ENCODE measurements around the gene OR1F1.
"Not testable (repeated sequence)": the region's sequence is repeated elsewhere in the genome, so short reads cannot be mapped to it uniquely, and the experiment has no call there.

Gene OR1F1

DNA sequence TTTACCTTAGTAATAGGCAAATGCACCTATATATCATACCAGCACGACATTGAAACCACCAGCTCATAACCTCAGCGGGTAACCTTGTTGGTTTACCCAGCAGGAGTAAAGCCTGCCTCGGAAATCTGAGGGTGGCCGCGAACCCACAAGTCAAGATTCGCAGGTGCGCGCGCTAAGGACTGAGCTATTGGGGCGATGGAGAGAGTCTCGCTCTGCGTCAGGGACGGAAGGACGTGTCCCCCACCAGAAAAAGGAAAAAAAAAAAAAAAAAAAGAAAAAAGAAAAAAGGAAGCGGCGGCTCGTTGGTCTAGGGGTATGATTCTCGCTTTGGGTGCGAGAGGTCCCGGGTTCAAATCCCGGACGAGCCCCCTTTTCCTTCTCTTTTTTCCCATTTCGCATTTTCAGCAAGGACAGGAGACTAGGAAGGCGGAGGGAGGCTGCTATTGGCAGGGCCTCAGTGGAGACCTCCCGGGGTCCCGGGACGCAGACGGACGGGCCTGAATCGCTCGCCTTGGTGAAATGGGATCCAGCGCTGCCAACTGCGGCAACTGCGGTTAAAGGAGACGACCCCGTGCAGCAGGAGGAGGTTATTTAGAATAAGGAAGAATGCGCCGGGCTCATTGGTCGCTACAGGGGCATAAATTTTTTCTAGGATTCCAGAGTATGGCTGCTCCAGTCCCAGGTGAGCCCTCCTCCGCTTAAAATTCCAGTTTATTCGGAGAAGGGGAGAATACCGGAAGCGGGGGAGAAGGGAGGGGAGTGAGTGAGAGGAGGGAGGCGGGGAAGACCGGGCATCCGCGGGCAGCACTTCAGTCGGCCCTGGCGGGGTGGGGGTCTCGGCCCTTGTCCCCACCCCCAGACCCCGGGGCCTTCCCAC, at the start of gene OR1F1:
Gene OR1F1 (plus strand): TSS at position 407 of the 877 bp plus-strand sequence.
- DNase-seq = peak in 1 of 2 experiments; percentile 48

DNA sequence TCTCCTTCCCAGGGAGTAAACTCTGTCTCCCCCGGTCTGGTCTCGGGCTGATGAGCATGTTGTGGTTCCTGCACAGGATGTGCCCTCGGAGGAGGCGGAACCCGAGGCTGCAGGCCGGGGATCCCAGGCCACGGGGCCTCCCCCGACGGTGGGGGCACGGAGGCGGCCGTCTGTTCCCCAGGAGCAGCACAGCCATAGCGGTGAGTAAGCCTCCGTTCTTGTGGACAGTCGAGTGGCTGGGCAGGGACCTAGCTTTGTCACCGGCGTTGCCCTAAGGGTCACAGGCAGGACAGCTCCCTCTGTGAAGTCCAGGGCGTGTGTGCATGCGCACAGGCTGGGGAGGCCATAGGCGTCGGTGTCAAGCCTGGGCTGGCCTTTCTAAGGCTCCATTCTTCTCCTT, 49.7 kb upstream of the OR1F1 start:
- DNase-seq = no peak

- no peak for DNase-seq
Measured at GRCh38 chr16:3138823-3139426, 49.1 kb upstream of the OR1F1 start.

DNA sequence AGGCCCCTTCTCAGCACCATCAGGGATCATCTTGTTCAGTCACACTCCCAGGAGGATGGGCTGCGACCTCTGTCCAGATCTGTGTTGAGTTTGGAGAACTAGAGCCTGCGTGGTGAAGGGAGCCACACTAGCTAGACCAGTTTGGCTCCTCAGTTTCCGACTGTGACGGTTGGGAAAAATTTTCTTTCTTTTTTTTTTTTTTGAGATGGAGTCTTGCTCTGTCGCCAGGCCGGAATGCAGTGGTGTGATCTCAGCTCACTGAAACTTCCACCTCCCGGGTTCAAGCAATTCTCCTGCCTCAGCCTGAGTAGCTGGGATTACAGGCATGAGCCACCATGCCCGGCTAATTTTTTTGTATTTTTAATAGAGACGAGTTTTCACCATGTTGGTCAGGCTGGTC, 48.4 kb upstream of the OR1F1 start:
- not testable (repeated sequence) for DNase-seq

DNA sequence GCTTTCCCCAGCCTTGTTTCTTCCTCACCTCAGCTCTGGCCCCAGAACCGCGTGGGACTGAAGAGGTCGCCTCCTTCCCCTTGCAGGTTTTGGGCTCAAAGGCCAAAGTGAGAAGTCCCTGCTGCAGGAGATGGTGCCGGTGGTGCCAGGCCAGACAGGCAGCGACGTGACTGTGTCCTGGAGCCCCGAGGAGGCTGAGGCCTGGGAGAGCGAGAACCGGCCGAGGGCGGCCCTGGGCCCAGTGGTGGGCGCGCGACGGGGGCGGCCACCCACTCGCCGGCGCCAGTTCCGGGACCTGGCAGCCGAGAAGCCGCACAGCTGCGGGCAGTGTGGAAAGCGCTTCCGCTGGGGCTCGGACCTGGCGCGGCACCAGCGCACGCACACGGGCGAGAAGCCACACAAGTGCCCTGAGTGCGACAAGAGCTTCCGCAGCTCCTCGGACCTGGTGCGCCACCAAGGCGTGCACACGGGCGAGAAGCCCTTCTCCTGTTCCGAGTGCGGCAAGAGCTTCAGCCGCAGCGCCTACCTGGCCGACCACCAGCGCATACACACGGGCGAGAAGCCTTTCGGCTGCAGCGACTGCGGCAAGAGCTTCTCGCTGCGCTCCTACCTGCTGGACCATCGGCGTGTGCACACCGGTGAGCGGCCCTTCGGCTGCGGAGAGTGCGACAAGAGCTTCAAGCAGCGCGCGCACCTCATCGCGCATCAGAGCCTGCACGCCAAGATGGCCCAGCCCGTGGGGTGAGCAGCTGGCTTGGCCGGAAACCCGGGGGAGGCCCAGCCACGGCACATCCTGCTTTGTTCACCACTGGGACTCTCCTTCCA, 47.2 kb upstream of the OR1F1 start:
- DNase-seq = no peak

DNA sequence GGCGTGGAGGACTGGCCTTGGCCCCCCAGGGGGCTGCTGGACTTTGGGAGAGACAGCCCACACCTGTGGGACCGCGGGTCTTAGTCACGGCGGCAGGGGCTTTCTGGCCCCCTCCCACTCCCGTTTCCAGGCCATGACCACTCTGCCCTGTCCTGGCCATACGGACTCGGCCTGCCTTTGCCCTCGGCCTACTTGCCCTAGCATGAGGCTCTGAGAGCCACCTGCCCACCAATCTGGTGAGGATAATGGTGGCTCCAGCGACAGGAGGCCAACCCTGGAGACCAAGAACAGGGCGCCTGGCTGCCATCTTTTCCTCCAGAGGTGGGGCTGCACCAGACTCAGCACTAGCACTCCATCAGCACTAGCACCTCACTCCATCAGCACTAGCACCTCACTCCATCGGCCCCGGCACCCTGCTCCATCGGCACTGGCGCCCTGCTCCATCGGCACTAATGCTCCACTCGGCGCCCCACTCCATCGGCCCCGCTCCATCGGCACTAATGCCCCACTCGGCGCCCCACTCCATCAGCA, 46.2 kb upstream of the OR1F1 start:
- DNase-seq = no peak

- no peak for DNase-seq
Measured at GRCh38 chr16:3142327-3142726, 45.7 kb upstream of the OR1F1 start.

DNA sequence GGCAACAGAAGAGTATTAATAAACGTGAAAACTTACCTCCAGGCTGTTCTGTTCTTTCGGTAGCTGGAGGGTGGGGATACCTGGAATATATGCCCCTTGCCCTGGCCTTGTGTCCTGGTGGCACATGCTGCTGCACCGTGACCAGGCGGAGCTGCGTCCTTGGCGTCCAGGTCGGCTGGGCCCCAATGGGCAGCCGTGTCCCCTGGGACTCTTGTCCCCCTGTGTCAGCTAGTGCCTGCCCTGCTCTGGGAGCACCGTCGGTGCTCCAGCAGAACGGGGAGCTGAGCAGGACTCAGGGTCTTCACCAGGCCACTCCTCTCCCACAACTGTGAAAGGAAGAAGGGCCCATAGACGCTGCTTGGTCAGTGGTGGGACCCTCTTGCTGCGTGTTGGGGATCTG, 45.2 kb upstream of the OR1F1 start:
- no peak for DNase-seq

DNA sequence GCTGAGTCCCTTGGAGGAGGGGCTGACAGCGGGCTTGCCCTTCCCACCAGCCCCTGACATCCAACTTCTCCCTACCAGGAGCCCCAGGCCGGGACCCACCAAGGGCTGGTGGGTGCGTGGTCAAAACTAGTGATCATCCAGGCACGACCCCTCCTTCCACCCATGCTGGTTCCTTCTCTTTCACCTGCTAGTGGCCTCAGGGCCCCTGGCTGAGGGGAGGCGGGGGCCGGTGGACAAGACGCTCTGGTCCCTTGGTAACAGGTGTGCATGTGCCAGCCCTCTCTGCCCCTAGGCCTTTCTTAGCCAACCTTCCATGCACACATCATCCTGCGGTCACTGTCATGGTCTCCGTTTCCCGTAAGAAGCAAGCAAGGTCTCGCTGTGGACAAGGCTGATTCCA, 44.8 kb upstream of the OR1F1 start:
- no peak for DNase-seq

DNA sequence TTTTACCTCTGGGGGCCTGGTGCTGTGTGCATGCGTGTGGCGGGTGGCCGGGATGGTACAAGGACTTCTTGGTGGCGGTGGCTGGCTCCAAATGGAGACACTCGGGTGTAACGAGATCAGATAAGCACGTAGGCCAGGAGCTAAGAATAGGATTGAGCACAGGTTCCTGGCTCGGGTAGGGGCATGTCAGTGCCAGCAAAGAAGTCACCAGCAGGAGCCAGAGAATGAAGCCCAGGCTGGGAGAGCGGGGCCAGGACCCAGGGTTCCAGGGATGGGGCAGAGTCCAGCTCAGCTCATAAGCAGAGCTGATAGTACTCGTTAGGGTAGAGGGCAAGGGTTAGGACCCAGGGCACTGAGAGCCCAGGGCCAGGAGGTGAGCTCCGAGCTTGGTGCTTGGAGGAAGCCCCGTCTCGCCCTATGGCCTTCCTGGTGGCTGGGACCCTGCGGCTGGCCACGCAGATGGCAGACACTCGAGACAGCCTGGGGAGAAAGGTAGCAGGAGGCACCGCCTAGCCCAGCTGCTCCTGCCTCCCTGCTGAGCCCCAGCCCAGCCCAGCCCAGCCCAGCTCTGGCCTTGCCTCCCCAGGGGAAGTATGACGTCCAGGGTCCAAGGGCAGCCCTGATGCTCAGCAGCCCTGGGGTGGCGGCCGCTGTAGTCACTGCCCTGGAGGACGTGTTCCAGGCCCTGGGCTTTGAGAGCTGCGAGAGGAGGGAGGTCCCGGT, 44.2 kb upstream of the OR1F1 start:
- DNase-seq = no peak

DNA sequence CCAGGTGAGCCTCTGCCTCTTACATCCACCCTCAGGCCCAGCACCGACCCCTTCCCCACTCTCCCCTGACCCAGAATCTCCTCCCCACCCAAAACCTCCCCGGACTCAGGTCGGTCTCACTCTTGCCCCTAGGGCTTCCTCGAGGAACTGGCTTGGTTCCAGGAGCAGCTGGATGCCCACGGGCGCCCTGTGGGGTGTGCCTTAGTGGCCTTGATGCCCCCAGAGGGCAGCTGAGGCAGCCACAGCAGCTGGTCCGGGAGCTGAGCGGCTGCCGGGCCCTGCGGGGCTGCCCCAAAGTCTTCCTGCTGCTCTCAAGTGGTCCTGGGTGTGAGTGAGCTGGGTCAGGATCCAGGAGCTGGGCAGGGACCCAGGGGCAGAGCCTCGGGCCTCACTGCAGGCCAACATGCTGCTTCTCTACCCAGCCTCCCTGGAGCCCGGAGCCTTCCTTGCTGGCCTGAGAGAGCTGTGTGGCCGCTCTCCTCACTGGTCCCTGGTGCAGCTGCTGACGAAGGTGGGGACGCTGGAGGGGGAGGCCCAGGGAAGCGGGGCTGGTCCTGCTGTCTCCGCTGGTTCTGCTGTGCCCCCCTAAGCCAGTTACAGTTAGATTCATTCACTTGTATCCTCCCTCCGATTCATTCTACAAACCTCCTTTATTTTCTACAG, 43.6 kb upstream of the OR1F1 start:
- no peak for DNase-seq

GRCh38 chr16:3145151-3145550, 42.9 kb upstream of the OR1F1 start:
- no peak for DNase-seq

DNA sequence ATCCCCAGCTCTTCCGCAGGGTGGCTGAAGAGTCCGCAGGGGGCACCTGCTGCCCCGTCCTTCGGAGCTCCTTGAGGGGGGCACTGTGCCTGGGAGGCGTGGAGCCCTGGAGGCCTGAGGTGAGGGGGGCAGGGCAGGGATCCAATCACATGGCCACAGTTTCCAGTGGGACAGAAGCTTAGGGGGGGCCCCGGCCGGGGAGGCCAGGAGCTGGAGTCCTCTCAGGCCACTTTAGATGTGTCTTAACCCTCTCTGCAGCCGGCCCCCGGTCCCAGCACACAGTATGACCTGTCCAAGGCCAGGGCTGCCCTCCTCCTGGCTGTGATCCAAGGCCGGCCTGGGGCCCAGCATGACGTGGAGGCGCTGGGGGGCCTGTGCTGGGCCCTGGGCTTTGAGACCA, 42.3 kb upstream of the OR1F1 start:
- no peak for DNase-seq

- DNase-seq = no peak
Measured at GRCh38 chr16:3147046-3147756, 40.8 kb upstream of the OR1F1 start.

DNA sequence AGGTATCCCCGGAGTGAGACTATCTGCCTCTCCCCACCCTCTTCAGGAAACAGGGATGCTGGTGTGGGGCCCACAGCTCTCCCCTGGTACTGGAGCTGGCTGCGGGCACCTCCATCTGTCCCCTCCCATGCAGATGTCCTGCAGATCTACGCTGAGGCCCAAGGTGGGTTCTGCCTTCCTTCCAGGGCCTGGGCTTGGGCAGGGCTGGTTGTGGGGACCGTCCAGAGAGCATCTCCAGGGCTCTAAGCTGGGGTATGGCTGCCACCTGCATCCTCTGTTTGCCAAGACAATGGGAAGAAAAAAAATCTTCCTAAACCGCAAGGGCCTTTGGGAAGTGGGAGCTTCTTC, 40.3 kb upstream of the OR1F1 start:
- no peak for DNase-seq

- no peak for DNase-seq
Measured at GRCh38 chr16:3148256-3149192, 39.5 kb upstream of the OR1F1 start.

- no peak for DNase-seq
Measured at GRCh38 chr16:3149193-3149530, 38.8 kb upstream of the OR1F1 start.

- peak in 1 of 2 experiments; percentile 36 for DNase-seq
Measured at GRCh38 chr16:3149630-3150345, 38.2 kb upstream of the OR1F1 start.

DNA sequence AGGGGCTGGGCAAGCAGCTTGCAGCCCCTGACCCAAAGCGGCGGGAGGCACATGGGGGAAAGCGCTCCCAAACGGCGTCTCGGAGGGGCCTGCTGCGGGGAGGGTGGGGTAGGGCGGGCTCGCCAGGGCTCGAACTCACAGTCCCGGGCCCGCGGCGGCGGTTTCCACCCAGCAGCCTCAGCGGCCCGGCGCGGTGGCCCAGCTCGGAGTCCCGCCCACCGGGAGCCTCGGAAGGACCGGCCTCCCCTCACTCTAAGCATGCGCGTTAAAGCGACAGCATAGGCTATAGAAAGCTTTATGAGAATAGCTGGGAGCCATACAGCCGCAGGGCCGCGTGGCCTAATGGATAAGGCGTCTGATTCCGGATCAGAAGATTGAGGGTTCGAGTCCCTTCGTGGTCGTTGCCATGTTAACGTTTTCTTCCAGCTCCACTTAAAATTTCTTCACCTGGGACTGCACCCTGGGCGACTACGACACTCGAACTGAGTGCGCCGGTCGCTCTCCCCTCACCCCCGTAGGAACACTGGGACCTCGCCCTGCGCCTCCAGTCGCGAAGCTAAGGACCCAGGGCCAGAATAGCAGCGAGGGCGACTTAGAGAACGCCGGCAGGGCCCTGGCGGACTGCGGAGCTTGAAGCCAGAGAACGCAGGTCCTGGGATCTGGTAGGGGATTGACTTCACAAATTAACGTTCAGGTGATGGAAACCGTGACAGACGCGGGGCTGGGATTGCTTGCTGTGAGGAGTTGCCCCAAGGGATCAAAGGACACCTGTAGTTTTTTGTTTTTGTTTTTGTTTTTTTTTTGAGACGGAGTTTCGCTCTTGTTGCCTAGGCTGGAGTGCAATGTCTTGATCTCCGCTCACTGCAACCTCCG, 37.4 kb upstream of the OR1F1 start:
- peak; percentile 94 to 97 for DNase-seq
